ENCODE results near the gene PRSS21.

DNA sequence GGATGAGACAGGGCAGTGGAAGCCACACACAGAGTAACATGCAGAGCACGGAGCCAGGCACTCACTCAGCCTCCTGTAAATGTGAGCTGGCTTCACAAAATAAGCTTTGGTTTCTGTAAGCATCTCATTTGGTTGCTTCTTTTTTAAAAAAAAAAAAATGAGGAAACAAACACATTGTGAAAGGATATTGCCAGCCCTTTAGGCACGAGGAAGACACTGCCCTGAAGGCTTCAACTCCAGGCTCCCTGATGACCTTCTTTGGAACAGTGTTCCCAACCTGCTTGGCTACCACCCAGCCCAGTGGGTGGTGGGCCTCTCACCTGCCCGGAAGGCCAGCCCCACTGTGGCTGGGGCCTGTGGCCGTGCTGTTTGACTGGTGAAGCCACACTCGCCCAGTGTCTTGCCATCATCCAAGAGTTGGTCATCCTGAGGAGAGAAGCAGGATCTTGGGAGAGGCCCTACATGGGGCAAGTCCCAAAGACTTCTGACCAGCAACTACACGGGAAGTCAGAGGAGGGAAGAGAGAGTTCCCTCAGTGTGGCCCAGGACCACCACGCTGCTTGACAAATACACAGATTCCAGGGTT lies 41.8 kb upstream of the PRSS21 start:
- TF ChIP-seq TAF1 (conservative IDR thresholded peaks at IDR 0.05) (no peak), YY1 (IDR thresholded peaks at IDR 0.05) (no peak), HNF4A (conservative IDR thresholded peaks at IDR 0.05) (no peak), RAD21 (IDR thresholded peaks at IDR 0.05) (no peak), JUND (IDR thresholded peaks at IDR 0.05) (no peak), FOXA1 (IDR thresholded peaks at IDR 0.05) (no peak), RXRA (IDR thresholded peaks at IDR 0.05) (no peak)
- TF ChIP-seq, protein P1, sequence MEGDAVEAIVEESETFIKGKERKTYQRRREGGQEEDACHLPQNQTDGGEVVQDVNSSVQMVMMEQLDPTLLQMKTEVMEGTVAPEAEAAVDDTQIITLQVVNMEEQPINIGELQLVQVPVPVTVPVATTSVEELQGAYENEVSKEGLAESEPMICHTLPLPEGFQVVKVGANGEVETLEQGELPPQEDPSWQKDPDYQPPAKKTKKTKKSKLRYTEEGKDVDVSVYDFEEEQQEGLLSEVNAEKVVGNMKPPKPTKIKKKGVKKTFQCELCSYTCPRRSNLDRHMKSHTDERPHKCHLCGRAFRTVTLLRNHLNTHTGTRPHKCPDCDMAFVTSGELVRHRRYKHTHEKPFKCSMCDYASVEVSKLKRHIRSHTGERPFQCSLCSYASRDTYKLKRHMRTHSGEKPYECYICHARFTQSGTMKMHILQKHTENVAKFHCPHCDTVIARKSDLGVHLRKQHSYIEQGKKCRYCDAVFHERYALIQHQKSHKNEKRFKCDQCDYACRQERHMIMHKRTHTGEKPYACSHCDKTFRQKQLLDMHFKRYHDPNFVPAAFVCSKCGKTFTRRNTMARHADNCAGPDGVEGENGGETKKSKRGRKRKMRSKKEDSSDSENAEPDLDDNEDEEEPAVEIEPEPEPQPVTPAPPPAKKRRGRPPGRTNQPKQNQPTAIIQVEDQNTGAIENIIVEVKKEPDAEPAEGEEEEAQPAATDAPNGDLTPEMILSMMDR (IDR thresholded peaks at IDR 0.05; ENCODE audit: low read depth, low read length, missing input control): no peak
- TF ChIP-seq, protein P2, sequence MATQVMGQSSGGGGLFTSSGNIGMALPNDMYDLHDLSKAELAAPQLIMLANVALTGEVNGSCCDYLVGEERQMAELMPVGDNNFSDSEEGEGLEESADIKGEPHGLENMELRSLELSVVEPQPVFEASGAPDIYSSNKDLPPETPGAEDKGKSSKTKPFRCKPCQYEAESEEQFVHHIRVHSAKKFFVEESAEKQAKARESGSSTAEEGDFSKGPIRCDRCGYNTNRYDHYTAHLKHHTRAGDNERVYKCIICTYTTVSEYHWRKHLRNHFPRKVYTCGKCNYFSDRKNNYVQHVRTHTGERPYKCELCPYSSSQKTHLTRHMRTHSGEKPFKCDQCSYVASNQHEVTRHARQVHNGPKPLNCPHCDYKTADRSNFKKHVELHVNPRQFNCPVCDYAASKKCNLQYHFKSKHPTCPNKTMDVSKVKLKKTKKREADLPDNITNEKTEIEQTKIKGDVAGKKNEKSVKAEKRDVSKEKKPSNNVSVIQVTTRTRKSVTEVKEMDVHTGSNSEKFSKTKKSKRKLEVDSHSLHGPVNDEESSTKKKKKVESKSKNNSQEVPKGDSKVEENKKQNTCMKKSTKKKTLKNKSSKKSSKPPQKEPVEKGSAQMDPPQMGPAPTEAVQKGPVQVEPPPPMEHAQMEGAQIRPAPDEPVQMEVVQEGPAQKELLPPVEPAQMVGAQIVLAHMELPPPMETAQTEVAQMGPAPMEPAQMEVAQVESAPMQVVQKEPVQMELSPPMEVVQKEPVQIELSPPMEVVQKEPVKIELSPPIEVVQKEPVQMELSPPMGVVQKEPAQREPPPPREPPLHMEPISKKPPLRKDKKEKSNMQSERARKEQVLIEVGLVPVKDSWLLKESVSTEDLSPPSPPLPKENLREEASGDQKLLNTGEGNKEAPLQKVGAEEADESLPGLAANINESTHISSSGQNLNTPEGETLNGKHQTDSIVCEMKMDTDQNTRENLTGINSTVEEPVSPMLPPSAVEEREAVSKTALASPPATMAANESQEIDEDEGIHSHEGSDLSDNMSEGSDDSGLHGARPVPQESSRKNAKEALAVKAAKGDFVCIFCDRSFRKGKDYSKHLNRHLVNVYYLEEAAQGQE (IDR thresholded peaks at IDR 0.05): no peak
- TF ChIP-seq, protein P3, sequence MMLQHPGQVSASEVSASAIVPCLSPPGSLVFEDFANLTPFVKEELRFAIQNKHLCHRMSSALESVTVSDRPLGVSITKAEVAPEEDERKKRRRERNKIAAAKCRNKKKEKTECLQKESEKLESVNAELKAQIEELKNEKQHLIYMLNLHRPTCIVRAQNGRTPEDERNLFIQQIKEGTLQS (IDR thresholded peaks at IDR 0.05): no peak

Data from liver (tissue), 3 donors.